Ascending aorta (tissue), 2 donors: ENCODE measurements around the gene TBC1D10B. TPM values are rescaled to one million over a fixed set of nuclear protein-coding genes. Genes with fewer than 3 reads are reported as not detected.

Source experiments
- DNase-seq, 2 donors: peaks; one replicate each; pipeline ENCODE4 v3.0.0-alpha.2; 2019; ENCODE audit warnings: low spot score in 2 of 2
- H3K27ac ChIP-seq, 2 donors: fragments of 200-600 bp; sonication (generic); one replicate each; pipeline ENCODE4 v1.5.1; 2016 to 2017; ENCODE audit warnings: mild to moderate bottlenecking in 1 of 2
- H3K27me3 ChIP-seq: fragments of 200-600 bp; sonication (generic); one replicate; pipeline ENCODE4 v1.5.1; 2017
- H3K36me3 ChIP-seq, 2 donors: fragments of 200-600 bp; sonication (generic); one replicate each; pipeline ENCODE4 v1.5.1; 2016
- H3K4me1 ChIP-seq, 2 donors: fragments of 200-600 bp; sonication (generic); one replicate each; pipeline ENCODE4 v1.5.1; 2016 to 2017; ENCODE audit warnings: mild to moderate bottlenecking in 1 of 2
- H3K4me3 ChIP-seq, 2 donors: fragments of 200-600 bp; sonication (generic); one replicate each; pipeline ENCODE4 v1.5.1; 2016 to 2017; ENCODE audit warnings: mild to moderate bottlenecking in 1 of 2
- H3K9me3 ChIP-seq, 2 donors: fragments of 200-600 bp; sonication (generic); one replicate each; pipeline ENCODE4 v1.5.1; 2016
- CTCF ChIP-seq, 3 experiments: fragments of 200-600 bp in 2 of 3; fragments of 450-650 bp in 1 of 3; sonication (generic) in 2 of 3; IDR thresholded peaks; one replicate each; pipeline ENCODE4 v1.5.1; 2016 to 2019; ENCODE audit warnings: antibody characterized with exemption in 3 of 3, mild to moderate bottlenecking in 1 of 3, moderate library complexity in 1 of 3
- intact Hi-C: fragments of 100-400 bp; cut with DNase I; formaldehyde crosslinking; loops from one replicate; pipeline ENCODE4 v1.15.1; 2023
- total RNA-seq: library from RNA; depleted of rRNA; stranded (reverse); fragments of >200 nt; gene quantifications from one replicate; pipeline ENCODE4 v1.1.0, GENCODE V29; 2016

The TBC1D10B gene
- 20.9 TPM for total RNA-seq

GRCh38 chr16:30370456-30371247 lies at the start of gene TBC1D10B:
TBC1D10B (minus strand) TSS chr16:30370494; CDS start chr16:30370183, 311 bp downstream.
- intact Hi-C loops, result loop anchor here (1.0 to 10.0 kb wide), 9 partner anchors 8 to 556 kb away; partner anchors contain the start of genes ALDOA, CD2BP2, FBRS and PAGR1
- no peak for TF ChIP-seq CTCF (IDR thresholded peaks at IDR 0.05)
- Histone ChIP-seq H3K27me3 (no peaks in the 10 kb centered on the region), H3K36me3 (peaks cover 2 to 3% of the 10 kb centered on the region in 2 donors), H3K4me3 (peak within 1 kb of the TSS; percentile 78 to 82), H3K9me3 (no peaks in the 10 kb centered on the region), H3K4me1 (peaks cover 13 to 26% of the 10 kb centered on the region in 2 donors), H3K27ac (peak within 1 kb of the TSS; percentile 85 to 88)
- DNase-seq, result peak; percentile 99 to 100

GRCh38 chr16:30418350-30419181 lies 48.3 kb upstream of the TBC1D10B start:
- Histone ChIP-seq H3K4me3 (peak overlapping the region; percentile 70 to 83), H3K27me3 (no peaks in the 10 kb centered on the region), H3K36me3 (peaks cover 13 to 23% of the 10 kb centered on the region in 2 donors), H3K4me1 (peaks cover 7 to 9% of the 10 kb centered on the region in 2 donors), H3K9me3 (no peaks in the 10 kb centered on the region), H3K27ac (peak overlapping the region; percentile 62 to 69)
- TF ChIP-seq CTCF (IDR thresholded peaks at IDR 0.05), result no peak
- intact Hi-C loops, result no loop called here
- no peak for DNase-seq

GRCh38 chr16:30417529-30418349 lies 47.4 kb upstream of the TBC1D10B start:
- H3K4me3 ChIP-seq, result peak overlapping the region; percentile 70 to 83
- intact Hi-C loops, result no loop called here
- DNase-seq, result peak in 1 of 2 donors; percentile 86

GRCh38 chr16:30416624-30417528 lies 46.6 kb upstream of the TBC1D10B start:
- H3K27me3 ChIP-seq, result no peaks in the 10 kb centered on the region
- intact Hi-C loops, result no loop called here
- DNase-seq, result no peak
- H3K27ac ChIP-seq, result peak overlapping the region in 1 of 2 donors; percentile 69
- no peak for TF ChIP-seq CTCF (IDR thresholded peaks at IDR 0.05)
- H3K4me3 ChIP-seq, result peak overlapping the region; percentile 70 to 83
- peaks cover 7 to 9% of the 10 kb centered on the region in 2 donors for H3K4me1 ChIP-seq
- H3K9me3 ChIP-seq, result no peaks in the 10 kb centered on the region
- peaks cover 11 to 13% of the 10 kb centered on the region in 2 donors for H3K36me3 ChIP-seq

More at GRCh38 chr16:30417529-30418349, 47.4 kb upstream of the TBC1D10B start:
- H3K27me3 ChIP-seq, result no peaks in the 10 kb centered on the region
- no peaks in the 10 kb centered on the region for H3K9me3 ChIP-seq
- TF ChIP-seq CTCF (IDR thresholded peaks at IDR 0.05), result peak in 1 of 3 experiments; percentile 29
- H3K27ac ChIP-seq, result peak overlapping the region; percentile 62 to 69
- H3K4me1 ChIP-seq, result peaks cover 7 to 9% of the 10 kb centered on the region in 2 donors
- peaks cover 9 to 17% of the 10 kb centered on the region in 2 donors for H3K36me3 ChIP-seq
